Hematopoietic multipotent progenitor cell treated with erythropoietin and hydrocortisone succinate and interleukin-3 and kit ligand, for 8 days (in vitro differentiated cells): ENCODE results near the gene E2F8.
A peak's percentile ranks its signal among the peaks of the same experiment; 100 is the strongest.

Experiments
- DNase-seq: peaks from one replicate; pipeline ENCODE4 v3.0.0-alpha.2; 2015

The E2F8 gene

DNA sequence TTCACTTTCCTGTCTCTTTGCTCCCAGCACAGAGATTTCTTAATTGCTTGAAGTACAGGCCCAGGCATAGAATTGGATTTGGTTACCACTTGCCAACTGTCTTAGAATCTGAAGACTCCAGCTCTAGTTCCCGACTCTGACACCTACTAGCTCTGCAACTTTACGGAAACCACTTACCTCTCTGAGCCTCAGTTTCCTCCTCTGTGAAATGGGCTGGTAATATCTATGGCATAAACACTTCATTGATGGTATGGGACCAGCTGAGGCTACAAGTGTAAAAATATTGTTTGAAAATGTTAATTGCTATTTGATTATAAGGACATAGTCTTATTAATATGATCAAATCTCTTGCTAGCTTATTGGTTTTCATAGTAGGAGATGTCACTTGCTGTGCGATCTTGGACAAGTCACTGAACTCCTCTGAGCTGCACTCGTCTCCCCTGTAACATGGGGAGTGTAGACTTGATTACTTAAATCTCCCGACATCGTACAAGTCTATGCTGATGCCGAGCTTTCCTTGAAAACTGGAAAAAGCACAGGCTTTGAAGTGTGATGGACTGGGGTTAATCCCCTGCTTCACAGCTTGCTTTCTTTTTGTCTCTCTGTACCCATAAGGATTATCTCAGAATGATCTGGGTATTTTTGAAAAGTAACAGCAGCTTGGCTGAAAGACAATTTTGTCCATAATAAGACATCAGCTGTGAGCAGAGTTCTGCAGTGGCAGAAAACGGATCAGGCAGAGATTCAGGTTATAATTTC lies 11.8 kb upstream of the E2F8 start:
- DNase-seq: no peak

DNA sequence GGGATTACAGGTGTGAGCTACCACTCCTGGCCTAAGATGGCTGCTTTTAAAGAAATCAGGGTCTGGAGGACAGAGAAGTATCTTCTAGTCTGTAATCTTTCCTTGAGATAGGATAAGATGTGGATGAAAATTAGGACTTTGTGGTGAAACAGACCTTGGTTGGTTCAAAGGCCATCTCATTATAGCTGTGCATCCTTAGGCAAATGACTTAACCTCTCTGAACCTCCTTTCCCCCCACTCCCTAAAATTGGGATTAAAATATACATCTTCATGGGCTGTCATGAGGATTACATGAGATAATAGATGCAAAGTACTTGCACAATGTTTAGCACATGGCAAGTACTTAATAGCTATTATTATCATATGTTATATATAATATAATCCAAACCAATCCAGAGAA lies 10.8 kb upstream of the E2F8 start:
- DNase-seq: no peak

DNA sequence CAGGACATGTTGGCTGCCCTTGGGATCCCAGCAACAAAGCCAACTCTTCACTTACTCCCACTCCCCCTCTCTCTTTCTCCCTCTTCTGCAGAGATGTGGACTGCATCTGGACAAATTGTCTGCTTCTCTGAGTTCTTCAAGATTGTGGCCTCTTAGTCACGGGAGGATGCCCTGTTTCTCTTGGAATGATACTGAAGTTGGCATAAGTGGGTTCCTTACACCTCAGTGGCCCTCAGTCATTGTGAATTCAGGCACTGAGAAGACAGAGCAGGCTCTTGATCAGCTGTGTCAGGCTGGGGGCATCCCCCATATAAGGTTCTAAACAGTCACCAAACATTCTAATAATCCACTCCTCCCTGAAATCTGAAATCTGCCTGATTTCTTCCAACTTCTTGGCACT lies 6.1 kb upstream of the E2F8 start:
- no peak for DNase-seq

DNA sequence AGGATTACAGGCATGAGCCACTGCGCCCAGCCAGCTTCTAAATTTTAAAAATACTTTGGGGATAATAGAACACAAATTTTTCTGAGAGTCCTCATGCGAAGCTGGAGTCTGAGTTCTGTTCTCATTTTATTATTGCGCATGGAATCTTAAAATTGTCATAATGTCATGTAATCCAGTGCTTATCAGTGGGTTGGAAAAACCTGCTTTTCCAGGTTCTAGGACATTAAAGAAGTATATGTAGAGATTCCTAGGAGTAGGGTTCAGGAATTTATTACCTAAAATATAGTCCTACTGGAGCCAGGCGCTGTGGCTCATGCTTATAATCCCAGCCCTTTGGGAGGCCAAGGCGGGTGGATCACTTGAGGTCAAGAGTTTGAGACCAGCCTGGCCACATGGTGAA lies 4.6 kb upstream of the E2F8 start:
- DNase-seq: no peak

DNA sequence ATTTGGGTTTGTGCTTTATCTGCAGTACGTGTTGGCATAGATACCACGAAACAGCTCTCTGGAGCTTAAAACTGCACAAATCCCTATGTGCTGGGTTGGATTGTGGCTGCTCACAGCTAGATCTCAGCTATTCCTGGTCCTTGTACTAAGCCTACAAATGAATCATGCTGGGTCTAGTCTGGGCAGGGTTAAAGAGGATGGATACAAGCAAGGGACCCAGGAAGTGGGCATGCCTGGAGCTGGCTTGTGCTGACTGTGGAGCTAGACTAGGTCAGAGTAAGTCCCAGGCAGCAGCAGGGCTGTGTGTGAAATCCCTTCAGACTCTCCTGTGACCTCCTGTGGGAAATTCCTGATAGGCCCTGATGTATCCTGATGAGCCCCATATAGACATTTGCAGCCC lies 3.9 kb upstream of the E2F8 start:
- peak; percentile 18 for DNase-seq

DNA sequence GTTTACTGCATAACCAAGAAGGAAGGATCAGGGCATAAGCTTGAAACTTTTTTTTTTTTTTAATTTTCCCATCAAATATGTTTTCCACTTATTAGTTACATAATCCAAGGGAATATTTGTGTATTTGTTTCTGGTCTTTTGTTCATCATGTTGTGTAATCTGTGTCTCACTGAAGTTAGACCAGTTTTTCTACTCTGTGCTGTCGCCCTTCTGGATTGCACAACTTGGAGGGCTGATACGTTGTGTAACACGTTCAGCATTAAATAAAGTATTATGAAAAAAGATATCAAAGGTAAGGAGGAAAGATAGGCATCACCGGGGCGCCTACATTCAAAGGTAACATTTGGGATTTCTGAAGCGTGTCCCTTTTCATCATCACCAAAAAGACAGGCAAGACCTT lies 3.3 kb upstream of the E2F8 start:
- no peak for DNase-seq

DNA sequence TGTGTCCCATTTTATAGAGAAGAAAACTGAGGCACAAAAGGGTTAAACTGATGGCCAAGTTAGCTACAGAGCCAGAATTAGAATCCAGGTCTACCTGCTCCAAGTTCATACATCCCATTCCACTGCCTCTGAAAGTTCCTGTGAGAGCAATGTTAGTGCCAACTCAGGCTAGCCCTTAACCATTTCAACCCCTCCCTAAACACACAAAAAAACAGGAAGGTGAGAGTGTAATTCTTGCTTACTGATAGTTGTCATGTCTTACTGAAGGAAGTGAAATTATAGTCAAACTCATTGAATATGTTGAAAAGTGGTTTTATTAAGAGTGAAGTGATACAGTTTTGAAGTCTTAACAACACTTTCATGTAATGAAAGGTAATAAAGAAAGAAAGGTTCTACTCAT lies 2.9 kb upstream of the E2F8 start:
- peak; percentile 14 for DNase-seq

DNA sequence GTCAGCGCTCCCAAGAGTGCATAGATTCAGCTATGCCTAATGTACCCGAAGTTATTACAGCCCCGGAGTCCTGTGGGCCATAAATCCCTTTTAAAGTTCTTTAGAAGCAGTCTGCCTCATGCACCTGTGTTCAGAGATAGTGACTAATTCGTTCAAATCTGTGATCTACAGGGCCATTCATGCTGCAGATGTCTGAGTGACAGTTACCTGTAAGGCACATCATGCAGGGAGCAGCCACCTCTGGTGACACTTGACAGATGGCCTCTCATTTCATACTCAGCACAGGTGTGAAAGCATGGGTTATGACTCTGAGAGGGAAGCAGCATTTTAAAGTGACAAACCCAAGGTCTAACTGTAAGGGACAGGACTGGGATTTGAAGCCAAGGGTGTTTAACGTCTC lies 2.4 kb upstream of the E2F8 start:
- DNase-seq: peak; percentile 24

DNA sequence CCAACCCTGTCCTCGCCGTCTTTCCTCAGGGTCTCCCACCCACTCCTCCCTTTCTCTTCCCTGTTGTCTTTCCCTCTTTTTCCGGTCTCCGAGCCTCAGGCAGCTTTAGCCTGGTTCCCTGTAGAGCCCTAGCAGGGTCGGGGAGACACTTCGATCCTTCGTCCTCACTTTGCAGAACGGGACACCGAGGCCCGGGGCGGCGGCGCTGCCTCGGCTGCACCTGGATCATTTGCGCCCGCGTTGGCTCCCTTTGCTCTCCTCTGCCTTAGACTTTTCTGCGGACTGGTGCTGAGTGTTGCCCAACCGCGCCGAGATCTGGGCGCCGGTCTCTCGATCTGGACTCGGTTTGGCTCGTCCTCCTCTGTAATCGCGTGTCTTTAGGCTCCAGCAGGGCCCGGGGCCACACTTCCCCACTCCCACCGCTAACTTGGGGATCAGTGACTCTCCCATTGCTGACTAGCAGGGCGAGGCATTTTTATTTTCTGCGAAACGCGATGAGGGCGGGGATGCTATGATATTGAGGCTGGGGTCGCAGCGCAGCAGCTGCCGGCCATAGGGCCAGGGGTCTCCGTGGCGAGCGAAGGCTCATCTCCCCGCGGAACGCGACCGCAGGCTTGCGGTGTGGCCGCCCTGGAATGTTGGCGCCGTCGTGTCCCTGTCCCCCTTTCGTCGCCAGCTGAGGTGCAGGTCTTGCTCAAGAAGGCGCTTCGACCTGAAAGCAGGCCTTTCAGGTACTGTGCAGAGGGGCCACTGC lies 1.6 kb upstream of the E2F8 start:
- DNase-seq: peak; percentile 24

DNA sequence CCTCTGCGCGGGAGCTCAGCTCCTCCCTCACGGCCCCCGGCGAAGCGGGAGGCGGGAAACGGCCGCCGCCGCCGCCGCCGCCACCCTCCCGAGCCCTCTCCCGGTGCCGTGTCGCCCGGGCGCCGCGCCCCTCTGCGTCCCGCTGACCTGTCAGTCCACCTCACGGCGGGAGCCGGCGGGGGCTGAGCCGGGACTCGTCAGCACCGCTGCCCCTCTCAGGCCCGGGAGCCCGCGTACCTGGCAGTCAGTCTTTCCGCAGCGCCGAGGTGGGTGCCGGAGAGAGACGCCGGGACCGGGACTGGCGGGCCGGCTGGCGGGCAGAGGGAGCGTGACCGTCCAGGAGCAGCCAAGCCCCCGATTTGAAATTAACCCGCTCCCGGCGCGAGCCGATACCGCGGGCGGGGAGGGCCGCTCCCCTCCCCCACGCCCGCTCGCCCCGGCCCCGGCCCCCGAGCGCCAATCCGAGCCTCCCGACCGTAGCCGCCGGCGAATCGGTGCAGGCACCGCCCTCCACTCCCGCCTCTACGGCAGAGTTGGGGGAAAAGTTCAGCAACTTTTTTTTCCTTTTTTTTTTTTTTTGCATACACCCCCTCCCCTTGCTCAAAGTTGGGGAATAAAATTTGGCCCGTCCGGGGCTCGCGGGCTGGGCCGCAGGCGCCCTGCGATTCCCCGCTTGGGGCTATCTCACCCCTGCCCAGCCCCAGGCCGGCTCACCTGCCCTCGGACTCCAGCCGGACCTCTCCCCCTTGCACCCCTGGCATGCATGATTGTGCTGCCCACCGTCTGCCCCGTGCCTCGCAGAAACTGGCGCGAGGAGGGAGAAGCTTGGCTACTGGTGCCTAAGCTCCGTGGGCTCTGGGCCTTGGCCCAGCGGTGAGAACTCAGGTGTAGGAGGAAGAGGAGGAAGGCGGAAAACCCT lies 774 bp upstream of the E2F8 start:
- peak; percentile 73 for DNase-seq

DNA sequence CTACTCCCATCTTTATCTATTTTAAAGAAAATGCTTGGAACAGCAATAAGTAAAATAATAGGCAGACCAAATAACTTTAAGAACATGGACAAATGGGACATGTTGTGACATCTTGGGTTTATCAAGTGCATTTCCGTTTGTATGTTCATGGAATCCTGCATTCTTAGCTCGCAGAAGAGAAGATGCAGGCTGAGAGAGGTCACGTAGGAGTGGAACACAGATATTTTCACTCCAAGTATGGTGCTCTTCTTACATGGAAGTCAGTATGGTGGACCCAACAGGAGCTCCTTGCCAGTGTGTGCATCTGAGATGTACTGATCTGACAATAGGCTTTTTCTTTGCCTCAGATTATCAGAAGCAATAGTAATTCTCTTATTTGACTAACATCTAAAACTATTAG lies 1.7 kb downstream of the E2F8 start:
- peak; percentile 38 for DNase-seq

DNA sequence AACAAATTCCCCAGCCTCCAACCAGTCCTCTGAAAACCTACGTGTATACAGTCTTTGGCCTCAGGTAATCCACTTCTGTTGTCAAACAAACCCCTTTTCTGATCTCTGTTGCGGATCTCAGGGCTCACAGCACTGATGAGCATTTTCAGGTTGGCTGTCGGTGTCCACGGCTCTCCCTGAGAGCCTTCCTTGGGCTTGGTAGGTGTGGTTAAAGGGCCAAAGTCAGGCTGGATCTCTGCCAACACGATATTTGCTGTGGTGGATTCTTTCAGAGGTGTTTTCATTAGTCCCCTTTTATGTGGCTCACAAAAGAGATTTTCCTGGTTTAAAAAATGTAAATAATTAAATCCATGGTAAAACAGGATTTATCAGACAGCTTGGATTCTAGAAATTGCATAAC lies 2.9 kb downstream of the E2F8 start:
- no peak for DNase-seq

DNA sequence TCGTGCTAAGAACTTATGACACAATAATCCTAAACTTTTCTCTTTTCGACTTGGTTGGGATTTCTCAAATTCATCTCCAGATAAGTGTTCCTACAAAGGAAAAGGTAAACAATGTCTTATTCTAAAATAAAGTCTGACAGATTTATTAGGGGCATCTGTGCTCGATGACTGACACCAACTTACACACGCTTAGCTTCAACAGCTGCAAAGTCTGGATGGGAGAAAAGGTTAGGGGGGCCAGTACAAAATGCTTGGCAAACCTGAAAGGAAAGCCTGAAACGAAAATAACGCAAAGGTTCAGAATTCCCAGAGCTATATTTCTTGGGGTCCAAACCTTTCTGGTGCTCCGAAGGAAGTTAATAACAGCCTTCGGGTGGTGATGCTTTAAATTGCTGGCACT lies 3.4 kb downstream of the E2F8 start:
- DNase-seq: no peak

DNA sequence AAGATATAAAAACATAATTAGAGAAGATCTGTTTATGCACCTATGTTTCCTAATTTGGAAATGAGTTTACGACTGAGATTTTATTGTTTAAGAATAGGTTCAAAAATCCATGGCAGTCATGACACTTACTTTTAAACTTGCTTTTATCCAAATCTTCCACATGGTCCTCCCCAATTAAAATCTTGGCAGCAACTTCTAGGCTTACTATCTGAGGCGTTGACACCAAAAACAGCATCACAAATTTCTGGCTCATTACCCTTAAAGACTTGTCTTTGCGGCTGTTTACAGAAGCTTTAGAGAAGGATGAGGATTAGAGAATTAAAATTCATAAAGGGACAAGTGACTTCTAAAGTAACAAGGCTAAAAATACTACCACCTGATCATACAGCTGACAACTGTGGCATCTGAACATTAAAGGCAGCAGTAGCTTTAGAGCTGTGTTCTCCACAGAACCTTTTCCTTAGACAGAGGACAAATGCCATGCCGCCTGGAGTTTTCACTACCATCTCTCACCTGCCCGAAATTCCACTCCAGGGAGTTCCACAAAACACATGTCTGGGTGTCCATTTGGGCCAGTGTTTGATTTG lies 6.4 kb downstream of the E2F8 start:
- DNase-seq: no peak

DNA sequence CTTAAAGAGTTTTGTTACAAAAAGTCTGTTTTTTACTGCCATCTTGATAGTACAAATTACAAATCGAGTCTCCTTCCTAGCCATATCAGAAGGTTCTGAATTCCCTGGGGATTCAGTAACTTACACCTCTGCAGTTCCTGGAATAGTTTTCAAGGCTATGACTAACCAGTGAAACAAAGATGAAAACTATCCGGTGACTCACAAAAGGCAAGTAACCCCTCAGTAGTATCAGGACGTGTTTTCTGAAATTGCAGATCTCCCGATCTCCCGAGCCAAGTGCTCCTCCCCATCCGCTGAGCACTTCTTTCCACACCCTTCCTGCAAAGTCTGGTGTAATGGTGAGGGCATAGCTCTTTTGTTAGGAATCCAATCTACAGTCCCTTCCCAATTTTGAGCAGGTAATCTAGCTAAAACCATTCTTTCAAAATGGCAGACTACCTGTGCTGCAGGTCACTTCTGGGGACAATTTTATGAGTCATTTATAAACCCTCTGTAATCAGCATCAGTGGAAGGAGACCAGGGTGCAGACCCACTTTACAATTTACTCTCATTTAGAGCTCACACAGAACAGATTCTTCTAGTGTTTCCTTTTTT lies 7.7 kb downstream of the E2F8 start:
- no peak for DNase-seq

DNA sequence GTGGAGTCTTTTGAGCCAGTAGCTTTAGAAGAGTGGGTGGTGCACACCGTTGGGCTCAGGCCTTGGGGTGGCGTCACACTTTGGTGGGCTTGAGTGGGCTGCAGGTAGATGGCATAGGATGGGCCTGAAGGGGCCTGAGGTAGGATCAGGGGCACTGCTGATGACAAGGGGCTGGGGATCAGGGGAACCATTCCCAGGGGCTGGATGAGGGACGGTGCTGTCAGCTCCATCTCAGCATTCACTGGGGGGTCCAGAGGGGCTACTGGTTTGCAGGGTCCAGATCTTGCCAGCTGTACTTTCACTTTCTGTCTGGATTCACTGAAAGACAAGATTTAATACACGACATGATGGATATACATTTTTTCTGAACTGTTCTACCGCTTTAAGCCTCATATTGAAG lies 11.1 kb downstream of the E2F8 start:
- DNase-seq: no peak

DNA sequence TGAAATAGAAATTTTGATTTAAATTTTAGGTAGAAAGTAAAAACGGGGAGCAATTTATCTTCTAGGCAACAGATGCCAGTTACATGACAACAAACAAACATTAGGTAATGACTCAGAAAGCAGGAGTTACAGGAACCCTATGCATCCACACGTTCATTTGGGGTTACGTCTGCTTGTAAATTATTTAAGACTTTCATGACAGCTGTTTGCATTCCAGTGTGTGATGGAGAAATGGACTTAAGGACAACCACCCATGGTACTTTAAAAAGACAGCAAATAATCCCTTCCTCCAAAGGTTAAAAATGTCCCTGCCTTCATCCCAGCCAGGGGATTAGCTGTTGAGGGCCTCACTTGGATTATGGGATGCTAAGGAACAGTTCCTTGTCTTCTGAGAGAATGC lies 11.8 kb downstream of the E2F8 start:
- DNase-seq: no peak

DNA sequence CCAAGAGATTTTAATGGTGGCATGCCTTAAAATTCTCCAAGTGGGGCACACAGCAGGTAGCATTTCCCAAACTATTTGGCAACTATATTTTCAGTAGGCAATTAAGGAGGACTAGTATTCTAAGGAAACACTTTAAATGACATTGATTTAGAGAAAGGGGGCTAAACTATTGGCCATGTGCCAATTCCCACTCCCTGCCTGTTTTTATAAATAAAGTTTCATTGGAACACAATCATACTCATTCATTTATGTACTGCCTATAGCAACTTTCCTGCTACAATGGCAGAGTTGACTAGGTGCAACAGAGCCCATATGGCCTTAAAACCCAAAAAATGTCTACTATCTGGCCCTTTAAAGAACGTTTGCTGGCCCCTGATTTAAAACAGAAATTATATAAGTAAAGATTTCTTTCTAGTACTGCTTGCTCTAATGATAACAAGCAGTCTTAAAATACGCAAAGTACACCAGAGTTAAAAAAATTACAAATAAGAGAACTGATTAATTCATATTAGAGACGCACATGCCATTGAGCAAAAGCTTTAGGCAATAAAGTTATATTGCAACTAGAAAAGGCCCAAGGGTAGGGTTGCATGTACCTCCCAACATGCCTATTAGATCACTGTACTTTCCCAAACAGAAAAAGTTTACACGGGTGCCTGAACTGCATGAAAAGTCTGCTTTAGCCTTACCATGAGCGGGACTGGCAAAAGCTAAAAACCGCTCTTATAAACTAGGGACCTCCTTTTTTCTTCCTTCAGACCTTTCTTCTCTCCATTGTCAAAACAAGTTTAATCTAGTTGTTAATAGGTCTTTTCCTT lies 14.2 kb downstream of the E2F8 start:
- no peak for DNase-seq

DNA sequence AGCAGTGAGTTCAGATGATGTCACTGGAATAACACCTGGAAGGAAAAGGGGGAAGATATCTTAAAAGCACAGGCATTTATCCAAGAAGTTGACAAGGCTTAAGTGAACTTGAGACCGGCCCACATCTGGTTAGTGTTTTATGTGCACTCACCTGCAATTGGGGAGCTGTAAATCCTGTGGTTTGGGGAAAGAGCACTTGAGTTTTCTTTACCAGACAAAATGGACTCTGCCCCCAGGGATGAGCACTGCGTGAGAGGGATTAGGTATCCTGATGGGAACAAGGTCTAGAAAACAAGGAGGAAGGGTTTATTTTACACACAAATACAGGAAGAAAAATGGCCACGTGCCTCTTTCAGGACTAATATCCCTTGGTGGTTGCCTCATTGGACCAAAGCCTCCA lies 15.2 kb downstream of the E2F8 start:
- no peak for DNase-seq

DNA sequence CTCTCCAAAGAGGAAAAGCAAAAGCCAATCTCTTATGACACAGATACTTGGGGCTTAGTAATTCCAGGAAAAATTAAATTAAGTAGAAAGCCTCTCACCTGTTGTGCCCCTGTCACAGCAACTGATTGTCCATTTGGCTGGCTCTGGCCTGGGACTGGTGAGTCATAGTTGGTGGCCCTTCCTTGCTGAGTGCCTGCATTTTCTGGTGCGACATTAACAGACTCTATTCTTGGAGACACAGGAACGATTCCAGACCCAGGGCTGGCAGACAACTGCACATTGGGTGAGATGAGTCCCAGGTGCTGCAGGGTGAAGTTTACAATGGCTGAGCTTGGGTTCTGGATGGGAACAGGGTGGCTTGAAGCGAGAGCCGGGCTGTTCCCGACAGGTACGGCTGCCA lies 15.6 kb downstream of the E2F8 start:
- DNase-seq: no peak

DNA sequence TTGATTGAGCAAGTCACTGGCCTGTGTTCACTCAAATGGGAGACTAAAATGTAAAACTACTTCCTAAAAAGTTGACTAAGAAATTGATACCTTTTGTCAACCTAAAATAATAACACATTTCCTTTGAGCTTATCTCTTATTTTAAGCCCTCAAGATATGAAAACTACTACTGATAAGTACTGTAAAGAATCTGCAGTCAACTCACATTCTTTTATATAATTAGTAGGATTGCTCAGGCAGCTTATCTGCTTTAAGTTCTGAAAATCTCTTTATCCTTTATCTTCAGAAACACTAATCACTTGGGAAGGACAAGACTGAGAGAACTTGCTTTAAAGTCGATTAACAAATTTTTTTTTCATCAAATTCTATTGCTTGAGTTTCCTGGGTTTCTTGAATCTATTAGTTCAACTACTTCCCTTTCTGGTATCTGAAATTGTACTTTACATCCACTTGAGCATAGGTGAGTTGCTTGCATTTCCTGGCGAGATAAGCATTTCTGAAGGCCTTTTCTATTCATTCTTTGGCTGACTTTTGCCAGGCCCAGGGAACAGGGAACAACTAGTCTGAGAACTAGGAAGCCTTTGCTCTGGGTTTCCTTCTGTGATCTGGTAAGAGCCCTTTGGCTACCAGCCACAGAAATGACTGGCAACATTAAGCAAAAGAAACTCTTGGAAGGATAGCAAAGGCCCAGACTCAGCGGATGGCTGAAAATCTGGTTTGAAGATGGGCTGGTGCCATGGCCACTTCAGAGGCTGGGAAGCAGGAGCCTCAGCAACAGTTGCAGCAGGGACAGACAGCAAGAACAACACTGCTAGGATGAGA lies 19.6 kb downstream of the E2F8 start:
- no peak for DNase-seq
